GM18526 (cell line): Measurements from ENCODE around the gene RIT2.

ENCODE experiments used
- POLR2A ChIP-seq: IDR thresholded peaks from 3 replicates; pipeline ENCODE4 v1.6.1; 2011; ENCODE audit not compliant: insufficient read length; ENCODE audit errors: extremely low read depth

The RIT2 gene

DNA sequence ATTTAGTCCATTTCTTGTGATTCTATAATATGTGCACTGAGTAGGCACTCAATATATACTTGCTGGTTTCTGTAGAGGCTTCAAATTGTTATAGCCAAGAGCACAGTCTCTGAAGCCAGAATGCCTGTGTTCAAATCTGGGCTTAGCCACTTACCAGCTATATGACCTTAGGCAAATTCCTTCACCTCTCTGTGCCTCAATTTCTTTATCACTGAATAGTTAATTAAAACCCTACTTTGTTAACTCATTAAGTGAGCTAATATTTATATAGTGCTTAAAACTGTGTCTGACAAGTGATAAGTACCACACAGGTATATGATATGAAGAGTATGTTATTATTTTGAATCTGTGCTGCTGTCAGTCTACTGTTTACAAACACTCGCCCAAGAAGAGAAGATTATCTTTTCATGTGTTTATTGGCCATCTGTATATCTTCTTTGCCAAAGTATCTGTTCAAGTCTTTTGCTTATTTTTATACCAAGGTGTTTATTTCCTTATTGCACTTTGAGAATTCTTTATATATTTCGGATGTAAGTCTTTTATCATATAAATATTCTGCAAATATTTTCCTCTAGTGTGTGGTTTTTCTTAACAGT lies 1.3 kb upstream of the RIT2 start:
- TF ChIP-seq POLR2A = no peak

DNA sequence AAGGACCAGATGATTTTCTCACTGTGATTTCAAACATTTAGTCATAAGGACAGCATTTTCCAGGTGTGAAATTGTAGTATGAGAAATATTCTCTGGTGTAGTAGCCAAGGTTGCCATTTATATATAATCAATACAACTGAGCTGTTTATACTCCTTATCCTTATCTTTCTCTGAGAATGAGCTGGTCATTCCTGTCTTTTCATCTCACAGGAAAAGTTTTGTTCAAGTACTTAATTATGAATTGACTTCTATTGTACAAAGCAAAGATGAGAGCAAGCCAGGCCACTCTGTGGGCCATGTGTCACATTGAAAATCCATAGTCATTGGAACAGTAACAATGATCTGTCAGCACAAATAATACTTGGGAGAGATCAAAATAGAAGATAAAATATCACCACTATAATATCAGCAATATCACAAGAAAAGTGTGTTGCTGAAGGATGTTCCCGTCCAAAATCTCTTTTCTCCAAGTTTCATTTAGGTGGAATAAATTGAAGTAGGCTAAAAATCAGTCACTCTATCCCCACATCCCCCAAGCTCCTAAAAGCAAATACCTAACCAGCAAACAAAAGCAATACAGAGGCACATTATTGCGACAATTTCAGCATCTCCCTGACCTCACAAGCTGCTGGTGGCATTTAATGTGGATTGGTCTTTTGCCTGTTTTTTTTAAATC lies 2.1 kb downstream of the RIT2 start:
- no peak for TF ChIP-seq POLR2A

DNA sequence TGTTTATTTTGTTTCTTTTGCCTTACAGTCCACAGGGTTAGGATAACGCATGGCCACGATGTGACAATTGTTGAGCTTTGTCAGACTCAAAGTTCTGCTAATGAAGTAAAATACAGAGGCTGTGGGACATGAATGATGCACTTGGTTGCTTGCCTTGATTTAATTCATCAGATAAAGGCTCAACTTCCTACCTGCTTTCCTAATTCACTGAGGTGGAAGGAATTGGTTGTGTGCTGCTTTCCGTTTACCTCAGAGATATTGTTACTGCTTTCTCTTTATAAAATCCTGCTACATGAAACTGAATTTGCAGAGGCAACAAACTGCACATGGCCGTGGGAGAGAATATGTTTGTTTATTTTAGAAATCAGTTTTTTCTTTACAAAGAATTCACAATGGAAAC lies 6.6 kb downstream of the RIT2 start:
- TF ChIP-seq POLR2A = no peak

DNA sequence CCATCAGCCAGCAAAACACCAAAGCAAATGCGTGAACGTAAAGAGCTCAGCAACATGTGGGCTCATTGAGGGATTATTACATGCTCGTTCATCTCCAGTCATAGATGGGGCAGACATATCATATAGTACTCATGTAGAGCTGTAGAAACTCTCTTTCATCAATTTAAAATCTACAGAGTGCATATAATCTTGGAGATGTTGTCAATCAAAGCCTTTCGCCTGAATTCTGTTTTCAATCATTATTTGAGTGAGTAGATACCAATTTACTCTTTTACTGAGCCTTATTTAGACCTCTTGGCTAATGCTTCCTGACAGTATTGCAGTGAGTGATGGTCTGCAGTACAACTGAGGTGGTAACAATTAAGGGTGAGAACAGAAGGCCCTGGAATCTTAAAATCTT lies 7.0 kb downstream of the RIT2 start:
- TF ChIP-seq POLR2A = no peak

GRCh38 chr18:43093646-43094045 lies 21.8 kb downstream of the RIT2 start:
- TF ChIP-seq POLR2A = no peak

DNA sequence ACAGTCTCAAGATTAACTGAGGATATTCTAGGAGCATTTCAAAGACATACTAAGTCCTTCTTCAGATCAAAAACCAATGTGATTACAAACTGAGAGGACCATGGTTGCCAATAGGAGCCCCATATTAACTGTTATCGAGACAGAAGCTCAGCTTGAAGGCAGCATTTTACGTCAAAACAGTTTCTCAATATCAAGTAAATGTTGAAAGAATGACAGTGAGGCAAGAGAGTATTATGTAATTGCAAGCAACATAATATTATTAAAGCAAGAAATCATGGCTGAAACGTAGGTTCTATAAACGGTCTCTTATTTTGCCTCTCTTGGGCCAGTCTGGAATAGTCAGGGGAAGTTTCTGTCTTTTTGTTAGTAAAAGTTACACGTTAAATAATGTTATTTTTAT lies 22.9 kb downstream of the RIT2 start:
- TF ChIP-seq POLR2A = no peak

DNA sequence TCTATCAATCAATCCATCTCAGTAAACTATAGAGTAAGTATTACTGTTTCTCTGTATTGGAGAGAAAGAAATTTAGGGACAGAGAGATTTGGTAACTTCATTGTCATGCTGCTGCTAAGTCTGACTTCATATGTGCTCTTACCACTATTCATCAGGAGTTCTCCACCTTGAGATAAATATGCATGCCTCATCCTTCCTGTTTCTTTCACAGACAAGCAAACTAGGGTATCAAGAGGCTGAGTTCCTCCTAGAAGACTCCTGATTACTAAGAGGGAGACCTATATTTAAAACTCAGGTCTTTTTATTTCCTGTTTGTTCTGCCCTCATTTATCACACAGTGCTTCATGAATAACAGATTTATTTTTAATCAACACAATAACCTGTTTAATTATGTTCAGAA lies 34.1 kb downstream of the RIT2 start:
- no peak for TF ChIP-seq POLR2A

GRCh38 chr18:43080671-43081070 lies 34.8 kb downstream of the RIT2 start:
- no peak for TF ChIP-seq POLR2A

DNA sequence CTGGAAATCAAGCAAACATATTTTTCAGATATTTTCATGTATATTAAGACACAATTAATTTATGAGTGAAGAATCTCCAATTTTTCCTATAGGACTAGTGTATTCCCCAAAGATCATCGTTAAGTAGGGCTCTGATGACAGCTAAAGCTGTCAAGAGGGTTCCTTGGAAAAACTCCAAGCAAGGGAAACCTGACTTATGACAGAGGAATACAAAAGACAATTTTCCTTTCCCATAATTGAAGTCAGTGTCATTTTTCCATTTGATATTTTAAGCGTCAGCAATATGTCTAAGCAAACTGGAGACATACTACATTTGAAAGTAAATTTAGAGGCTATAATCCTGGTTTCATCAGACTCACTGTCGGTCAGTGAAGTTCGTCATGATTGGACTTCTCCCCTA lies 36.1 kb downstream of the RIT2 start:
- no peak for TF ChIP-seq POLR2A

DNA sequence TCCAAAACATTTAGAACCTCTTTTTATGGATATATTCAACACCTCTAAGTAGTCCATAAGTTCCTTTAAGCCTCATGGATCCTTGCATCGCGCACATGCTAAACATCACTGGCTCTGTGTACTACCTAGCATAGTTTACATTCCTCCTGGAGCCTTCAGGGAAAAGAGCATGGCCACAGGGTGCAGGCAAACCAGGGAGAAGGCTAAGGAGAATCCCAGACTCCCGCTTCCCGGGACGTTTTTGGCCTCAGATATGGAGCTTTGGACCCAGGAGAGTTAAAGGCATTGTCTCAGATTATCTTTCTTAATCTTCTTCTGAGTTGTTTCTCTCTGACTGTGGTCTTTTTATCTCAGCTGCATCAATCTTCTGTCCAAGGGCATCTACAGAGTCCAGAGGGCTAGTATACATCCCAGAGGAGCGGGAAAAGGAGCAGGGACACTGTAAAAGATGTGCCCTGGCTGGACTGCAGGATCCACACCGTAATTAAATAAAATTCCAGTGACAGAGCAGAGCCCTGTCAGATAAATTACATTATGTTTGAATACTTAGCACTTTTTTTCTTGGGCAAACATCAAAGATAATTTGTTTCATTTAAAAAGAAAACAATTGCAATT lies 36.9 kb downstream of the RIT2 start:
- TF ChIP-seq POLR2A = no peak

GRCh38 chr18:43077510-43078308 lies 37.8 kb downstream of the RIT2 start:
- TF ChIP-seq POLR2A = no peak

GRCh38 chr18:43073771-43074170 lies 41.7 kb downstream of the RIT2 start:
- no peak for TF ChIP-seq POLR2A

DNA sequence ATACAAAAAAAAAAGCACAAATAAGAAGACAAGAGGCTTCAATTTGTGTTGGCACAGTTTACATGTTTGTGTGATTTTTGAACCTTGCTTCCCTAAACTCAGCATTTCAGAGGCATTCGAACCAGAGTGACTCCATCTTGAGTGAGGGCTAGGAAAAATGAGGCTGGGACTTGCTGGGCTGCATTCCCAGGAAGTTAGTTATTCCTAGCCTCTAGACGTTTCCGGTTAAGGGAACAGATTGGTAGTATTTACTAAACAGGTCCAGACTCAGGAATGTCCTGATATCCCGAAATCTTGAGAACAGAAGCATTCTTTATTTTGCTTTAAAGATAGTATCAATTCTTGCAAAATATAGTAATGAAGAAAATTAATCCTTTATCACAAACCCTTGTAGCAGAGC lies 46.7 kb downstream of the RIT2 start:
- no peak for TF ChIP-seq POLR2A

DNA sequence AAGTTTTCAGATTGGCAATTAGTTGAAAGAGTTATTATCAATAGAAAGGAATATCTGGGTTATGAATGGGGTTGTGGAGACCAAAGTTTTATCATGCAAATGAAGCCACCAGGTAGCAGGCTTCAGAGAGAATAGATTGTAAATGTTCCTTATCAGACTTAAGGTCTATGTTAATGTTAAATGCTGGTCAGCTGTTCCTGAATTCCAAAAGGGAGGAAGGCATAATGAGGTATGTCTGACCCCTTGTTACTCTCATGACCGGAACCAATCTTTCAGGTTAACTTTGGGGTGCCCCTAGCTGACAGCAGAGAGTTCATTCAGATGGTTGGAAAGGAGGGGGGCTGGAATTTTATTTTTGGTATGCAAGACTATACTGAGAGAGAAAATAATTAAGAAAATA lies 47.9 kb downstream of the RIT2 start:
- no peak for TF ChIP-seq POLR2A

DNA sequence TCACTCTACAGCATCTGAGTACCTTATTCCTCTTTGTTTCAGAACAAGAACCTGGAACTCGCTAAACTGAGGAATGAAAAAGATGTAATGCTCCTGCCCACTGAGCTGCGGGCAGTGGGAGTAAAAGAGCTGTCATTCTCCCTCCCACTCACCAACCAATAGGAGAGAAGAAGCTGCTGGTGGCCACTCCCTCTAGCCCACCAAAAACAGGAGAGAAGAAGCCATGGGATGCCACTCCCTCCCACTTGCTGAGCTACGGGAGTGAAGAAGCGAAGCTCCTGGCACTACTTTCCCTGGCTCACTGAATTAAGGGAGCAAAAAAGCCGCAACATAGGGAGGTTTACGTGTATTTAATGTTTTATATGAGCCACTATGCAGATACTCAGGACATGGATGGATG lies 53.7 kb downstream of the RIT2 start:
- TF ChIP-seq POLR2A = no peak

GRCh38 chr18:43061318-43061717 lies 54.2 kb downstream of the RIT2 start:
- TF ChIP-seq POLR2A = no peak
